Effector memory CD4-positive, alpha-beta T cell (primary cell): Measurements from ENCODE around the gene OR6C4.
"Not testable (repeated sequence)": the region's sequence is repeated elsewhere in the genome, so short reads cannot be mapped to it uniquely, and the experiment has no call there.

ENCODE experiments used
- DNase-seq, 3 donors: peaks; one replicate each; pipeline ENCODE4 v3.0.0-alpha.2; 2020
- H3K27ac ChIP-seq: 2 replicates; pipeline ENCODE4 v1.7.0; 2013; ENCODE audit warnings: mild to moderate bottlenecking, low read length, moderate library complexity; ENCODE audit not compliant: insufficient read depth, poor library complexity, severe bottlenecking
- H3K27me3 ChIP-seq: replicated peaks from 2 replicates; pipeline ENCODE4 v1.7.0; 2013; ENCODE audit warnings: mild to moderate bottlenecking, low read length; ENCODE audit not compliant: insufficient read depth, control insufficient read depth, poor library complexity, severe bottlenecking
- H3K36me3 ChIP-seq: 2 replicates; pipeline ENCODE4 v1.7.0; 2013; ENCODE audit warnings: mild to moderate bottlenecking, low read length, moderate library complexity; ENCODE audit not compliant: control insufficient read depth, insufficient read depth
- H3K4me1 ChIP-seq: 2 replicates; pipeline ENCODE4 v1.7.0; 2013; ENCODE audit warnings: low read length, mild to moderate bottlenecking; ENCODE audit not compliant: control insufficient read depth, insufficient read depth, poor library complexity, severe bottlenecking
- H3K4me3 ChIP-seq: 2 replicates; pipeline ENCODE4 v1.7.0; 2013; ENCODE audit warnings: low read length, low read depth, mild to moderate bottlenecking; ENCODE audit not compliant: insufficient read depth, poor library complexity, severe bottlenecking
- H3K9me3 ChIP-seq: 2 replicates; pipeline ENCODE4 v1.7.0; 2013; ENCODE audit warnings: mild to moderate bottlenecking, low read length, moderate library complexity; ENCODE audit not compliant: control insufficient read depth

OR6C4 gene

GRCh38 chr12:55582066-55582465, 32.7 kb downstream of the OR6C4 start:
- Histone ChIP-seq H3K27me3 (peaks cover 6% of the 10 kb centered on the region), H3K9me3 (peaks cover 9% of the 10 kb centered on the region), H3K36me3 (no peaks in the 10 kb centered on the region), H3K4me1 (no peaks in the 10 kb centered on the region), H3K4me3 (no peak overlapping the region), H3K27ac (no peak overlapping the region)
- DNase-seq = no peak

DNA sequence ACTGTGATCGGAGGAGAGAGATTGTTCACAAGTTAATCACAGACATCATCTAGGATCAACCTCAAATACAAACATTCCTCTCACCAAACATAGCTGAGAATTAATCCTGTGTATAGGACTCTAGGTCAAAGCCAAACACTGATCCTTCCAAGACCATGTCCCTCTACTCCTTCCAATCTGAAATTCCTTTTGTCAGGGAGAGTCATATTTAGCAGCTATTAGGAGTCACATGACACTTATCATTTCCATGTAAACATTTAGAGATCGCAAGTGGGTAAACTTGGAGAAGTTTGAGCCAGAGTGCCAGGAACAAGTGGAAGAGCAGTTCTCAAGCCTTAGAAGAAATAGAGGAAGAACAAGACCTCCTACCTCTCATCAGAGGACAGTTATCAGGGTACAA, 36.4 kb downstream of the OR6C4 start:
- no peak for DNase-seq
- no peaks in the 10 kb centered on the region for H3K9me3 ChIP-seq
- H3K4me1 ChIP-seq = no peaks in the 10 kb centered on the region
- no peaks in the 10 kb centered on the region for H3K36me3 ChIP-seq
- peaks cover 6% of the 10 kb centered on the region for H3K27me3 ChIP-seq
- no peak overlapping the region for H3K4me3 ChIP-seq
- no peak overlapping the region for H3K27ac ChIP-seq

GRCh38 chr12:55590152-55590551, 40.8 kb downstream of the OR6C4 start:
- H3K36me3 ChIP-seq, DNase-seq, H3K4me1 ChIP-seq: not testable (repeated sequence)

More at GRCh38 chr12:55590152-55590551, 40.8 kb downstream of the OR6C4 start:
- not testable (repeated sequence) for H3K9me3 ChIP-seq, H3K27ac ChIP-seq, H3K4me3 ChIP-seq, H3K27me3 ChIP-seq
